NT2/D1 (cell line): Measurements from ENCODE around the gene POLR3H.

ENCODE experiments used
- DNase-seq: peaks from one replicate; pipeline ENCODE4 v3.0.0-alpha.2; 2011; ENCODE audit warnings: low read depth, low spot score
- H3K27me3 ChIP-seq: 2 replicates; pipeline ENCODE4 v1.6.0; 2011; ENCODE audit warnings: mild to moderate bottlenecking; ENCODE audit not compliant: insufficient read length, insufficient read depth
- H3K36me3 ChIP-seq: 2 replicates; pipeline ENCODE4 v1.6.1; 2011; ENCODE audit warnings: mild to moderate bottlenecking, low read length, mixed read lengths; ENCODE audit not compliant: insufficient read depth, insufficient read length
- H3K4me1 ChIP-seq: 2 replicates; pipeline ENCODE4 v1.5.1; 2011; ENCODE audit not compliant: insufficient read depth, insufficient read length
- H3K4me3 ChIP-seq: 2 replicates; pipeline ENCODE4 v1.5.1; 2011; ENCODE audit warnings: low read depth; ENCODE audit not compliant: insufficient read length
- H3K9ac ChIP-seq: 2 replicates; pipeline ENCODE4 v1.6.0; 2011; ENCODE audit warnings: low read depth; ENCODE audit not compliant: insufficient read length
- H3K9me3 ChIP-seq: 2 replicates; pipeline ENCODE4 v1.5.1; 2011; ENCODE audit warnings: mild to moderate bottlenecking, low read length; ENCODE audit not compliant: insufficient read depth
- SUZ12 ChIP-seq: IDR thresholded peaks from 2 replicates; pipeline ENCODE4 v1.6.1; 2011; ENCODE audit not compliant: insufficient read length, insufficient read depth; ENCODE audit errors: extremely low read depth
- YY1 ChIP-seq: IDR thresholded peaks from 2 replicates; pipeline ENCODE4 v1.6.1; 2011; ENCODE audit not compliant: insufficient read length, insufficient read depth
- ZNF274 ChIP-seq: IDR thresholded peaks from 2 replicates; pipeline ENCODE4 v1.6.1; 2011; ENCODE audit warnings: mild to moderate bottlenecking, low read depth, low read length

Gene POLR3H

GRCh38 chr22:41542224-41542623 lies 2.0 kb downstream of the POLR3H start:
- Histone ChIP-seq H3K27me3 (no peaks in the 10 kb centered on the region), H3K9ac (no peak overlapping the region), H3K9me3 (no peaks in the 10 kb centered on the region), H3K4me3 (no peak overlapping the region), H3K36me3 (peaks cover 42% of the 10 kb centered on the region), H3K4me1 (peaks cover 1% of the 10 kb centered on the region)
- no peak for TF ChIP-seq SUZ12
- no peak for TF ChIP-seq YY1
- TF ChIP-seq ZNF274: no peak
- no peak for DNase-seq

- DNase-seq: no peak
- peaks cover 46% of the 10 kb centered on the region for H3K36me3 ChIP-seq
- no peak overlapping the region for H3K4me3 ChIP-seq
- H3K9ac ChIP-seq: no peak overlapping the region
- no peaks in the 10 kb centered on the region for H3K9me3 ChIP-seq
- H3K27me3 ChIP-seq: no peaks in the 10 kb centered on the region
- TF ChIP-seq YY1 (no peak), SUZ12 (no peak), ZNF274 (no peak)
- H3K4me1 ChIP-seq: peaks cover 4% of the 10 kb centered on the region
Measured at GRCh38 chr22:41541484-41541883, 2.8 kb downstream of the POLR3H start.

DNA sequence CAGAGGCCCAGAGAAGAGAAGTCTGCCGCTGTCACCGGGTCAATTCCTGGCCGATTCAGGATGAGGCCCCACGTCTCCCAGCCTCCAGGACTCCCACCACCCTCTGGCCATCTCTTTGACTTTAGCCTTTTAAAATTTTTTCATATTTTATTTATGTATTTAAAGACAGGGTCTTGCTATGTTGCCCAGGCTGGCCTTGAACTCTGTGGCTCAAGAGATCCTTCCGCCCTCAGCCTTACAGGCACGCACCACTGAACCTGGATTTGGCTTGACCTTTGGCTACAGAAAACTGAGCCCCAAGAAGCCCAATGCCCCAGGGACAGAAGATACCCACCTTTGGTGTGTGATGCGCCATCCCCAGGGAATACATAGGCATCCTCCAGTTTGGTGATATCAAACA lies 3.9 kb downstream of the POLR3H start:
- no peak for DNase-seq
- no peaks in the 10 kb centered on the region for H3K27me3 ChIP-seq
- H3K36me3 ChIP-seq: peaks cover 46% of the 10 kb centered on the region
- no peaks in the 10 kb centered on the region for H3K9me3 ChIP-seq
- no peak overlapping the region for H3K9ac ChIP-seq
- no peak overlapping the region for H3K4me3 ChIP-seq
- TF ChIP-seq YY1 (no peak), SUZ12 (no peak), ZNF274 (no peak)
- H3K4me1 ChIP-seq: peaks cover 4% of the 10 kb centered on the region

GRCh38 chr22:41540006-41540315 lies 4.3 kb downstream of the POLR3H start:
- no peaks in the 10 kb centered on the region for H3K9me3 ChIP-seq
- peaks cover 47% of the 10 kb centered on the region for H3K36me3 ChIP-seq
- peaks cover 4% of the 10 kb centered on the region for H3K4me1 ChIP-seq
- H3K27me3 ChIP-seq: no peaks in the 10 kb centered on the region
- H3K9ac ChIP-seq: no peak overlapping the region
- TF ChIP-seq YY1 (no peak), ZNF274 (no peak), SUZ12 (no peak)
- H3K4me3 ChIP-seq: no peak overlapping the region
- no peak for DNase-seq

- Histone ChIP-seq H3K27me3 (no peaks in the 10 kb centered on the region), H3K4me1 (peaks cover 4% of the 10 kb centered on the region), H3K9me3 (no peaks in the 10 kb centered on the region), H3K4me3 (no peak overlapping the region), H3K9ac (no peak overlapping the region), H3K36me3 (peaks cover 51% of the 10 kb centered on the region)
- no peak for DNase-seq
- TF ChIP-seq ZNF274 (no peak), SUZ12 (no peak), YY1 (no peak)
Measured at GRCh38 chr22:41539146-41540005, 4.9 kb downstream of the POLR3H start.

GRCh38 chr22:41538583-41538982 lies 5.7 kb downstream of the POLR3H start:
- DNase-seq: no peak
- Histone ChIP-seq H3K4me1 (peaks cover 4% of the 10 kb centered on the region), H3K27me3 (no peaks in the 10 kb centered on the region), H3K9ac (no peak overlapping the region), H3K9me3 (no peaks in the 10 kb centered on the region), H3K4me3 (no peak overlapping the region), H3K36me3 (peaks cover 56% of the 10 kb centered on the region)
- no peak for TF ChIP-seq SUZ12
- no peak for TF ChIP-seq ZNF274
- no peak for TF ChIP-seq YY1

- Histone ChIP-seq H3K36me3 (peaks cover 65% of the 10 kb centered on the region), H3K4me3 (no peak overlapping the region), H3K4me1 (peaks cover 11% of the 10 kb centered on the region), H3K9ac (peak overlapping the region; percentile 32), H3K27me3 (no peaks in the 10 kb centered on the region), H3K9me3 (no peaks in the 10 kb centered on the region)
- no peak for DNase-seq
- no peak for TF ChIP-seq SUZ12
- TF ChIP-seq ZNF274: no peak
- TF ChIP-seq YY1: no peak
Measured at GRCh38 chr22:41537203-41537602, 7.1 kb downstream of the POLR3H start.

DNA sequence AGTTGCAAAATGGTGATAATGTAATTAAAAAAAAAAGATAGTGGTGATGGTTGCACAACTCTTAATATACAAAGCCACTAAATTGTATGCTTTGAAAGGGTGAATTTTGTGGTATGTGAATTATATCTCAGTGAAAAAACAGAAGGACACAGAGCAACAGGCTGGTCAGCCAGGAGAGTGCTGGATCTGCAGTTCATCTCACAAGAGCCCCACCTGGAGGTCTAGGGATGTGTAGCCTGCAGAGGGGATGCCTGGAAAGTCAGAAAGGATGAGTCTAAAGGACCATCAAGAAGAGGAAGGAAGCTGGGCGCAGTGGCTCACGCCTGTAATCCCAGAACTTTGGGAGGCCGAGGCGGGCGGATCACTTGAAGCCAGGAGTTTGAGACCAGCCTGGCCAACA lies 9.0 kb downstream of the POLR3H start:
- Histone ChIP-seq H3K4me1 (peaks cover 18% of the 10 kb centered on the region), H3K36me3 (peaks cover 70% of the 10 kb centered on the region), H3K4me3 (no peak overlapping the region), H3K27me3 (no peaks in the 10 kb centered on the region), H3K9ac (no peak overlapping the region), H3K9me3 (no peaks in the 10 kb centered on the region)
- TF ChIP-seq SUZ12 (no peak), YY1 (no peak), ZNF274 (no peak)
- DNase-seq: no peak
